HG02870 (cell line): ENCODE results near the gene TMX1.
A peak's percentile ranks its signal among the peaks of the same experiment; 100 is the strongest.
"Not testable (repeated sequence)": the region's sequence is repeated elsewhere in the genome, so short reads cannot be mapped to it uniquely, and the experiment has no call there.

Experiments
- ATAC-seq: cut with Tn5 transposase; IDR thresholded peaks from one replicate; pipeline ENCODE4 v1.9.1; 2021; ENCODE audit warnings: mild to moderate bottlenecking, moderate library complexity; ENCODE audit not compliant: unreplicated experiment

The TMX1 gene, protein sequence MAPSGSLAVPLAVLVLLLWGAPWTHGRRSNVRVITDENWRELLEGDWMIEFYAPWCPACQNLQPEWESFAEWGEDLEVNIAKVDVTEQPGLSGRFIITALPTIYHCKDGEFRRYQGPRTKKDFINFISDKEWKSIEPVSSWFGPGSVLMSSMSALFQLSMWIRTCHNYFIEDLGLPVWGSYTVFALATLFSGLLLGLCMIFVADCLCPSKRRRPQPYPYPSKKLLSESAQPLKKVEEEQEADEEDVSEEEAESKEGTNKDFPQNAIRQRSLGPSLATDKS

DNA sequence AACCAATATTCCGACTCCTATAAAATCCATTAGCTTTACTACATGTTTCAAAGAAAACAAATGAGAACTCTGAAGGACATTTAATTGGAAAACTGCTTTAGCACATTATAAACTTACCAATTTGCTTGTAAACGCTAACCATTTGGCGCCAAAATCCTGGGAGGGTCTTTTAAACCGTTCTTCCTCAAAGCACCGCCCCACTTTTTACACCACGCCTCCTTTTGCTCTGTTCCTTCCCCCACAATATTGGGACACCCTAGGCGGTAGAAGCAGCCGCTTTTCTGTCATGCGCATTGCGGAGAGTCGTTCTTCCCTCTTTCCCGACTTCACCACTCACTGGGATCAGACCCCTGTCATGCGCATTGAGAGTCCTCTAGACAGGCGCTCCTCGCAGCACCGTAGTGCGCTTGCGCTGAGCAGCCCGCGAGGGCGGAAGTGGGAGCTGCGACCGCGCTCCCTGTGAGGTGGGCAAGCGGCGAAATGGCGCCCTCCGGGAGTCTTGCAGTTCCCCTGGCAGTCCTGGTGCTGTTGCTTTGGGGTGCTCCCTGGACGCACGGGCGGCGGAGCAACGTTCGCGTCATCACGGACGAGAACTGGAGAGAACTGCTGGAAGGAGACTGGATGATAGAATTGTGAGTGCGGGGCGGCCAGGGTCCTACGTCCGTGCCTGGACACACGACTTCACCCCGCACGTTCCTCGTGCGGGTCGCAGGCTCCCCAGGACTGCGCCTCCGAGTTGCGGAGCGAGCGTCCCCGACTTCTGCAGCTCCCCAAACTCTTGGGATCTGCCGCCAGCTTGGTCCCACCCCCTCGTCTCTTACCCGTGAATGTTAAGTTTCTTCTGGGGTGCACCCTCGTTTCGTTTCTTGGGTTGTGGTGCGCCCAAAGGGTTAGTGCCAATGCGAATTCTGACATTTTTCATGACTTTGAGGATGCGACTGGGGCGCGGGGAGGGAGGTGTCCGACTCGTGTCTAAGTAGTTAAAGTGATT, at the start of gene TMX1:
Gene TMX1 (plus strand): TSS at position 435 of the 991 bp plus-strand sequence. CDS start 46 bp downstream, at position 481.
- ATAC-seq: peak; percentile 83

DNA sequence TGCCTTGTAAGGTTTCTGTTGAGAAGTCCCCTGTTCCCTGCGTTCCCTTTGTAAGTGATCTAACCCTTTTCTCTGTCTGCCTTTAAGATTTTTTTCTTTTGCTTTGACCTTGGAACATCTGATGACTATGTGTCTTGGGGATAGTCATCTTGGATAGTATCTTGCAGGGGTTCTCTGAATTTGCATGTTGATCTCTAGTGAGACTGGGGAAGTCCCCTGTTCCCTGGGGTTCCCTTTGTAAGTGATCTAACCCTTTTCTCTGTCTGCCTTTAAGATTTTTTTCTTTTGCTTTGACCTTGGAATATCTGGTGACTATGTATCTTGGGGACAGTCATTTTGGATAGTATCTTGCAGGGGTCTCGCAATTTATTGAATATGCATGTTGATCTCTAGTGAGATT, 38.2 kb upstream of the TMX1 start:
- peak; percentile 63 for ATAC-seq

DNA sequence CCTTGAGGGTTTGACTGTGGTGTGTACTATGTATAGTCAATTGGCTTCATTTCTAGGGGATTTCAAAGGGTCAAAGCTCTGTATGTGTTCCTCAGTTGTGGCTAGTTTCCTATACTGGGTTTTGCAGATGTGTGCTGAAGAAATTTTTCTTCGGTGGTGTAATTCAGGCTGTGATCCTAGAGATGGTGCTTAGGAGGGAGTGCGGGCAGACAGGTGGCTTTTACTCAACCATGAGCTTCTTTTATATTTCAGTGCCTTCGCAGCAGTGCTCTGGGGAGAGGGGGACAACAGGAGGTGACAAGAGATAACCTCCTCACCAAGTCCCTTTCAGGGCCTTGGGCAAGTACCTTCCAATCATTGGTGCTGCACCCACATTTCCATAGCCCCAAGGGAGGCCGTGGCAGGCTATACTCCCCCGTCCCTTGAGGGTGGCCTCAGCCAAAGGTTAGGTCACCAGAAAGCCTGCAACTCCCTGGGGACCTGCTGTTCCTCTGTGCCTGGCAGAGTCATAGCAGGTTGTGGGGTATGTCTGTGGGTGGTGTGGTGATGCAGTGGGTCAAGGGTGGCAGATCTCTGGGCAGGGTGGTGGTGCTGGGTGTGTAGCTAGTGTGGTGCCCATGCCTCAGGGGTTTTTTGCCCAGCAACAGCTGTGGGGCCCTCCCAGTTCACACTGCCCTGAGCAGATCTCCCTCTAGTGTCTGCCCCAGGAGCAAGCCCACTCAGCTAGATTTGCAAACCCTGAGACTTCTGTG, 37.0 kb upstream of the TMX1 start:
- peak; percentile 53 for ATAC-seq

DNA sequence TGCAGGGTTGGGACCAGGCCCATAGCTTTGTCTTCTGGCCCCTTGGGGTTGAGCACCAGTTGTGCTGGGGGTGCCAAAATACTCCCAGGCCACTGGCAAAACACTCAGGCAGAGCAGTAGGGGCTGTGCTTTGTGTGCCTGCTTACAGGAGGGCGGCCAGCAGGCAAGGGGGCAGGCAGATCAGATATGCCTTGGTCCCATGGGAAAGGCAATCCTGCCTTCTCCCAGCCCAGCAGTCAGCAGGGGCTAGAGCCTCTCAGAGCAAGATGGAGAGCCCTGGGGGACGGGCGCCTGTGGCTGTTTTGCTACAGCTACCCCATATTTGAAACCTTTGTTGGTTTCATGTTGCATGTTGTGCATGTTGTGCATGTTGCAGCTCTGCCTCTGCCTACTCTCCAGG, 36.2 kb upstream of the TMX1 start:
- no peak for ATAC-seq

DNA sequence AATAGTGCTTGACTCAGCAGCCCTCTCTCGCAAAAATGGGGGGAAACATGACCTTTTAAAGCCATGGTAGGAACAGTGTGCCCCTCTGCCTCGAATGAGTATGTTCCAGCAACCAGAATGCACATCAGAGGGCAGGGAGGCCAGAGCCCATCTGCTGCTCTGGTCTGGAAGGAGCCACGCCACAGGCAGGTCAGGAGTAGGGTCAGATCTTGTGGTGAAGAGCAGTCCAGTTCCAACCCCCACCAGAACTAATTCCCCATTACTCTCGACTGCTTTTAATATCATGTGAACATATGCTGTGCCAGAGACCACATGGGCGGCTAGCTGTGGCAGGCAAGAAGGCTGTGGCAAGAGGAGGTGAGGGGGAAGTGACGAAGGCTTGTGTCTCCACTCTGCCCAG, 34.6 kb upstream of the TMX1 start:
- ATAC-seq: no peak

DNA sequence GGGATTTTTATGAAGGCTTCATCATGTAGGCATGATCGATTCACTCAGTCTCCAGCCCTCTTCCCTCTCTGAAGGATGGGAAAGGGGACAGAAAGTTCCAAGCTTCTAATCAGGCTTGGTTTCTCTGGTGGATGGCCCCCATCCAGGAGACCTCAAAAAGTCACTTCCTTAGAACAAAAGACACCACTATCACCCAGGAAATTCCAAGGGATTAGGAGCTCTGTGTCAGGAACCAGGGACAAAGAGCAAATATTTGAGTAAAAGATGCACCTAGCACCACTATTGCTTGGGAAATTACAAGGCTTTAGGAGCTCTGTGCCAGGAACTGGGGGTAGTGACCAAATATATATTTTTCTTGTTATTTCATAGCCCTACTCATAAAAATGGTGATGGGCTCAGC, 33.6 kb upstream of the TMX1 start:
- no peak for ATAC-seq

DNA sequence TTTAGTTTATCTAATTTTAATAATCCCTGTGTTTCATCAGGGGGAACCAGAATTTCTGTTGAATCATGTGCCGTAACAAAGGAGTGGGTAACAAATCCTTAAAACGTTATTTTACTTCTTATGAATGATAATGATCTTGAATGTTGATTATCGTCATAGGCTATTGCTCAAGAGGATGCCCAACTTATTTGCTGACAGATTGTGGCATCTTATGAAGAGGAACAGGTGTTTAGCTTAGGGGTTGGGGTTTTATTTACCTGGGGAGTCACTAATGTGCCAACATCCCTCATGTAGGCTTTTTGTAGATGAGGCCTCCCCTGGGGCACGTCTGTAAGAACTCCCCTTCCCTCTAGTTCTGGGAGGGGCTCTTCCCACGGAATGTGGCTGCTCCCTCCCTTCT, 32.4 kb upstream of the TMX1 start:
- no peak for ATAC-seq

DNA sequence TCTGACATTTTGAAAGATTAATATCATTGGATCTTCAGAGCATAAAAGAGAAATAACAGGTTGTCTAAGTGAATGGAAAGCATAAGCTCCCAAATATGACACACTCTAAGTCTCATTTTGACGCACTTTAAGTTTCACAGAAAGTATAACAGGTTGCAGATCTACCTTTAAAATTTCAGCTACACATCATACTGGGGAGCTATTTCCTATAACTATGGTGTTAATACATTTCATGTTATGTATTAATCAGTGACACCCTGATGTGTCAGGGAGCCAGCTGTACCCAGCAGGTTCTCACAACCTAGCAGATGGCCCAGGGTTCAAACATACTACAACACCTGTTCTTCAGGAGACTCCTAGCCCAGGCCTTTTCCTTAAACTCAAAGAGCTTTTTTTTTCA, 31.1 kb upstream of the TMX1 start:
- peak; percentile 63 for ATAC-seq

DNA sequence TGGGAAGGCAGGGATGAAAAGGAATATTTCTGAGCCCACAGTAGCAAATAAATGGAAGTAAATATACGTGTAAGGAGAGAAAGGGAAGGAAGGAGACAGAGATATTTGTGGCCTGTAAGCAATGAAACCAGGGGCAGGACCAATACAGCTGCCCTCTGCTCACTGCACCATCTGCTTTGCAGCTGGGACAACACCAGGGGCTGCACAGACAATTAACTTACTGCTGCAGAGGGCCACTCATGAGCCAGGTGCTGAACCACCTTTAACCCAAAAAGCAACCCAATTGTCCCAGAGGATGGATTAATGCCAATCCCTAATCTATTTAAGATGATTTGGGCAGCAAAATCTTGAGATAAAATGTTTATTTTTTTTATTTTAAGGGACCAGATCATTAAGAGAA, 30.6 kb upstream of the TMX1 start:
- ATAC-seq: peak; percentile 65

DNA sequence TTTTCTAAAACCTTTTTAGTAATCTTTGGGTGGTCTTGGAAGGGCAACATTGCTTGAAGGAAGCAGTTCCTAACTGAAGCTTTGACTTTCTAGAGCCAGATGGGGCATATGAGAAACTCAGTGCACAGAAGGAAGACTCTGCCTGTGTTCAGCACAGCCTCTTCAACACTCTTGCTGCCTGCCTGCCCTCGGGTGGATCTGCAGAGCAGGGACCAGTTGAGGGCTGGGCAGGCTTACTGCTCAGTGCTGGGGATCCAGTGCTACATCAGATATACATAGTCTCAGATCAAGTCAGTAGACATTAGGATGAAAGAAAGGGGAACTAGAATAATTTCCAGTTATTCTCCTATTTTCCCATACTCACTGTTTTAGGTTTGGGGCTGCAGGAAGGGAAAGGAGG, 29.5 kb upstream of the TMX1 start:
- ATAC-seq: no peak

DNA sequence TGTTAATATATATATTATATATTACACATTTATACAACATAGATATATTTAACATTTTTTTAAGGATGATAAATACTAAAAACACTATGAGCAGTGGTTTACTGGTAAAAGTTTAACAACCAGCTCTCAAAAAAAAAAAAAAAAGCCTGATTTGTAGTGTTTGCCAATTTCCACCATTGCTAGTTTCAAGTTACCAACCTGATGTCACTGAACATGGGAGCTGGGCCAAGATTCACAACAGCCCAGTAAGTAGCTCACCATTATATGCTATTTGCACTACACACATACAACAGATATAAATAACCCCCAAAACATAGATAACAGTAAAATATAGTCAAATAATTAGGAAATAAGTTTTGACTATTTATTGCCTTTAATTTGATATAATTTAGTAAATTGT, 28.9 kb upstream of the TMX1 start:
- no peak for ATAC-seq

DNA sequence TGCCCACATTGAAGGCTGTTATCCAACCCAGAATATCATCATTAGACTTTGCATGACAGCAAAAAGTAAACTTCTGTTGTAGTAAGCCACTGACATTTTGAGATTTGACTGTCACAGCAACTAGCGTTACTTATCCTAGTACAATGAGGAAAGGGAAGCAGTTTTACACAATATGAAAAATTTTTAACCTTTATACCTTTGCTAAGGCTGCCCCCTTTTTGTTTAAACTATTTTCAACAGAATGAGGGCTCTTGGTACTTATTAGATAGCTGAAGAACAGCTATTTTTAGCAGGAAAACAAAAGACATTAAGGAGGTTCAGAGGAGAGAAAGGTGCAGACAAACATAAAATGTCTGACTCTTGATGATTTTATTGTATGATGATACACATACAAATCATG, 23.4 kb upstream of the TMX1 start:
- no peak for ATAC-seq

DNA sequence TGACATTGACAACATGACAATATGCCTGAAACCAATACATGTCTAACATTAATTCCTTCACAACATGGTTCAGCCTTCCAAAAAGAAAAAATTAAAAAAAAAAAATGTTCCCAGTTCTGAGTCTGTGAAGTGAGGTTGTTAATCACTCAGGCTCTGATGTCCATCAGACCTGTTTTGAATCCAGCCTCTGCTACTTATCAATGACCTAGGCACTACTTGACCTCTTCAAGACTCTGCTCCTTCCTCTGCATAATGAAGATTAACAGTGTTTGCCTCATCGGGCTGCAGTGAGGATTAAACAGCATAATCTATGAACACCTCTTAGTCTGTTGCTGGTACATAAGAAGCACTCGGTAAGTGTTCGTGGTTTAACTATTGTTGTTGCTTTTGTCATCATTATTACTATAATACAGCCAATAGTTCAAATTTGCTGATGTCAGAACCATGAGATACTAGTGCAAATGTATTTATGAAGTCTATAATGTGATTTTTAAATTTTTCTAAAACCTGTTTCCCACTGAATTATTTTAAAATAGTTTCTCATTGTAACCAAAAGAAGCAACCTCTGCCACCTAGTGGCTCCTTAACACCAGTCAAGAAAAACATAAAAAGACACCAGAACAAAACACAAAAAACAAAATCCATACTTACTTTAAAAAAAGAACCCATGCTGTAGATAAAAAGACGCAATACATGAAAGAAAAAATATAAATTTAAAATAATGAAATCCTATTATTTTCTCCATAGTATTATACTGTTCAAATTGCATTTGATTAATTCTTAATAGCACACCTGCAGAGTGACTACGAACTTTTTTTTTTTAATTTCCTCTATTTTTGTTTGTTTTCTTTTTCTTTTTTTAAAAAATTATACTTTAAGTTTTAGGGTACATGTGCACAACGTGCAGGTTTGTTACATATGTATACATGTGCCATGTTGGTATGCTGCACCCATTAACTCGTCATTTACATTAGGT, 20.3 kb upstream of the TMX1 start:
- ATAC-seq: no peak

DNA sequence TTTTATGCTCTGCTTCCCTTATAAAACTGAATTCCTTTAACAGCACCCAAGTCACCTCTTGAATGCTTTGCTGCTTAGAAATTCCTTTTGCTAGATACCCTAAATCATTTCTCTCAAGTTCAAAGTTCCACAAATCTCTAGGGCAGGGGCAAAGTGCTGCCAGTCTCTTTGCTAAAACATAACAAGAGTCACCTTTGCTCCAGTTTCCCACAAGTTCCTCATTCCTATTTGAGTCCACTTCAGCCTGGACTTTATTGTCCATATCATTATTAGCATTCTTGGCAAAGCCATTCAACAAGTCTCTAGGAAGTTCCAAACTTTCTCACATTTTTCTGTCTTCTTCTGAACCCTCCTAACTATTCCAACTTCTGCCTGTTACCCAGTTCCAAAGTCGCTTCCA, 16.6 kb upstream of the TMX1 start:
- not testable (repeated sequence) for ATAC-seq

DNA sequence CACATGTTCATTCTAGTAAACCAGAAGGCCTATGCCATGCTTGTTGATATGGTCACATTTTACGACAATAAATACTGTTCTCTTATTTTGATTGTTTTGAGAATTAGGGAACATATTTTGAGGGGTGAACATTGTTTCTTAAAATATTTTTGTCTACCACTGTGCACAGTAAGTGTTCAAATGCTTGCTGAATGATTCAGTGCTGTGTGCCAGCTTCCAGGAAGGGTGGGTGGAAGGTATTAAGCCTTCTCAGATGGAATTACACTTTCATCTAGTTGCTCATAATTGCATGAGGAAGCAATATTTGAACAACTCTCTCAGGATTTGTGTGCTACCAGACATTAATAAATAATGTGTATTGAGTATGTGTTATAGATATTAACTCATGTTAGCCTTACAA, 15.5 kb upstream of the TMX1 start:
- ATAC-seq: no peak

DNA sequence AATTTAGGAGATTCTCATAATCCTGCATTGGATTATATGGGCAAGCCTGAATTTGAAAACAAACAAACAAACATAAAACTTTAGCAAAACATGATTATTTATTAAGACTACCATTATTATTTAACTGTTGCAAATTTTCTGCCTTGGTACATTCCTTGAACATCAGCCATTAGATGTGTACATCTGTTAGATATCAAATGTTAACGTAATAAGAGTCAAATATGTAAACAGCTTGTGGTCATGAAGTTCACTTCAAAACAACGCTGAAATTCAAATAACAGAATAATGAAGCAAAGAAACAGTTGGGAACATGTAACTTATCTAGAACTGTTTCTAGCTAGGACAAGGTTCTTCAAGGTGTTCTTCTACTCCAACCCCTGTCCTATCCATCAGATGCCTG, 14.3 kb upstream of the TMX1 start:
- ATAC-seq: no peak

DNA sequence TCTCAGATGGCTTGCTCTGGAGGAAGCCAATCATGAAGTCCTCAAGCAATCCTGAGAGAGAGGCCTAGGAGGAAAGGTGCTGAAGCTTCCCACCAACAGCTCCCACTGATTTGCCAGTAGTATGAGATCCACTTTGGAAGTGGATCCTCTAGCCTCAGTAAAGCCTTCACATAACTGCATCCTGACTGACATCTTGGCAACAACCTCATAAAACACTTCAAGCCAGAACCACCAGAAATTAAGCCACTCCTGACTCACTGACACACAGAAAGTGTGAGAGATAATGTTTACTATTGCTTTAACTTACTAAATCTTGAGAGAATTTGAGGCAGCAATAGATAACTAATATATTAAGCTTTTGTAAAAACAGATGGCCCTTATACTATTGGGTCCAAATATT, 11.7 kb upstream of the TMX1 start:
- no peak for ATAC-seq

DNA sequence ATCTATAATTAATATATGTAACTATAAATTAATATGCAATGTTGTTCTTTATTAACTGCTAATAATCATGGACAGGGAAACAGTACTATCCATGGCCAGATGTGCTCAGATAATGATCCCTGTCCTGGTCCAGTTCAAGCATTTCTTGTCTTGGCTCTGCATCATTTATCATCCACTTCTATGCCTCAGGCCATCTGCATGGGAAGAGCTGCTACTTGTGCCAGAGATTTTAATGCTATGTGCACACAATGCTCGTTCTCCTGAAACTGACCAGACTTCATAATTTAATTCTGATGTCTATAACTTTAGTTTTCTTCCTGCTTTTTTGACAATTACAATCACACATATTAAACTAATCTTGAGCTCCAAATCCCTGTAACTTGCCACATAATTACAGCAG, 11.2 kb upstream of the TMX1 start:
- no peak for ATAC-seq

DNA sequence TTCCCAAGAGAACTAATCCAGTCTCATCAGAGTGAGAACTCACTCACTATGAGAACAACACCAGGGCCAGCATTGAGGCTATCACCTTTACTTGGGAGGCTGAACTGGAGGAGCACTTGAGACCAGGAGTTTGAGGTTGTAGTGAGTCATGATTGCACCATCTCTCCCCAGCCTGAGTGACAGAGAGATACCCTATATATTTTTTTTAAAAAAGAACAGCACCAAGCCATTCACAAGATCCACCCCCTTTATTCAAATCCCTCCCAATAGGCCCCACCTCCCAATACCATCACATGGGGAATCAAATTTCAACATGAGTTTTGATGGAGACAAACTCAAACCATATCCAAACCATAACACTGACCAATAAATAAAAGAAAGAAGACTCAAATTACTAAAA, 3.7 kb upstream of the TMX1 start:
- no peak for ATAC-seq

DNA sequence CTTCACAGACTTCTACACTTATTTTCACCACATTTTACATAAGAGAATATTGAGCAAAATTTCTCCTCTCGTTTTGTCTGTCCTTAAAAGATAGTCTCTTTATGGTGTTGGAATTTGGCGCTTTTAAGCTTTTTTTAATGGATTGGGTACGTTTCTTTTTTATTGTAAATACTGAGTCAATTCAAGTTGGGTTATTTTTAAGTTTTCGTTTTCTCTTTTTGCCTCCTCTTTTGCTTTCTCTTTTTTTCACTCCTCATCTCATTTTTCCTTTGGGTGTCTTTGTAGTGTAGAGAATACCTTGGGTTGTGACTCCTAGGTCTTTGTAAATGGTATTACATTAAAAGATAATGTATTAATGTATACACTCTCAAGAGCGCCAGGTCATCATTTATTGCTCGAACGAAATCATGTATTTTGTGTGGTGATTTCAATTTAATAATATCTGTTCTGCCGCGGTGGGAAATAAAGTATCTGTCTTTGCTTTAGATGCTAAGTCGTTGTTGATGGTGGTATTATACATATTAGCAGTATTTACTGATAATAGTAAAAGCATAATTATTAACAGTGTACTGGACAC, 845 bp downstream of the TMX1 start:
- no peak for ATAC-seq
